Gastroesophageal sphincter (tissue), 3 donors: Measurements from ENCODE around the gene APEX1.

Experiments
- POLR2A ChIP-seq, 2 donors: fragments of 450-650 bp; IDR thresholded peaks; one replicate each; pipeline ENCODE4 v1.6.1; 2017; ENCODE audit warnings: antibody characterized with exemption in 2 of 2, mild to moderate bottlenecking in 2 of 2, moderate library complexity in 1 of 2
- POLR2AphosphoS5 ChIP-seq: sonication (generic); formaldehyde crosslinking; IDR thresholded peaks from one replicate; pipeline ENCODE4 v1.6.1; 2017; ENCODE audit warnings: antibody characterized with exemption
- TF ChIP-seq, protein P1 (sequence below), 4 experiments: fragments of 200-600 bp in 2 of 4; fragments of 450-650 bp in 2 of 4; sonication (generic) in 1 of 4; IDR thresholded peaks; one replicate each; pipeline ENCODE4 v1.5.1; 2017 to 2019; ENCODE audit warnings: antibody characterized with exemption in 4 of 4, mild to moderate bottlenecking in 2 of 4, moderate library complexity in 2 of 4

DNA sequence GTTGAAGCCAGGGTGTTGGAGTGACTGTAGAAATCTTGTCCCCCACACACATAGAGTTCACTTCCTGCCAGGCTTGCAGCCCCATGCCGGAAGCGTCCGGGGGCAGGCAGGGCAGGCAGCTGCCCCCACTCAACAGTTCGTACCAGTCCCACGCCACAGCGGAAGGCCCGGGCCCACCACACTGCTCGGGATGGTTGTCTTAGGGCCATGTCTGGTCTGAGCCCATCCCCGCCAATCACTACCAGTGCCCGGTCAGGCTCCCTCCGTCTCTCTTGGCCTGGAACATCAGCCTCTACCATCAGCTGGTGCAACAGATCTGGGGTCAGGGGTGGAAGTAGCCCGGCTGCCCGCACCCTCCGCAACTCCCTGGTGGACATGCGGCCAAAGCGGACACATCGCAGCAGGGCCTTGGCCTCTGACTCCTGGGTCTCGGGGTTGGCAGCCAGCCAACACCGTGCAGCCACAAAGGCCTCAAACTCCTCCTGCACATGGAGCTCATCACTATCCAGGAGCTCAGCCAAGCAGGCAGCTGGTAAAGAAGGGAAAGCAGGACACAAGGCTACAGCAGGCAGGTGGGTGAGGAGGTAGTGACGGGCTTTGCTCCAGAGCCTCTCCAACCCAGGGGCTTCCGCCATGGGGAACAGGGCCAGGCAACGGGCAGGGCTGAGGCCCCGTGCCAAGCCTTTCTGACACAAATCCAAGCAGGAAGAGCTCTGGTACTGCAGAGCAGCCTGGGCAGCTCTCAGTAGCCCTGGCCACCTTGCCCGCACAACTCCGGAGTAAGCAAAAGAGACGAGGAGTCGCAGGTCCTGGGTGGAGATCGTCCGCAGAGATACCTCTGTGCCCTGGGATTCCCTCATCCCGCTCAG is 25.0 kb upstream of the APEX1 start:
- TF ChIP-seq, protein P1, sequence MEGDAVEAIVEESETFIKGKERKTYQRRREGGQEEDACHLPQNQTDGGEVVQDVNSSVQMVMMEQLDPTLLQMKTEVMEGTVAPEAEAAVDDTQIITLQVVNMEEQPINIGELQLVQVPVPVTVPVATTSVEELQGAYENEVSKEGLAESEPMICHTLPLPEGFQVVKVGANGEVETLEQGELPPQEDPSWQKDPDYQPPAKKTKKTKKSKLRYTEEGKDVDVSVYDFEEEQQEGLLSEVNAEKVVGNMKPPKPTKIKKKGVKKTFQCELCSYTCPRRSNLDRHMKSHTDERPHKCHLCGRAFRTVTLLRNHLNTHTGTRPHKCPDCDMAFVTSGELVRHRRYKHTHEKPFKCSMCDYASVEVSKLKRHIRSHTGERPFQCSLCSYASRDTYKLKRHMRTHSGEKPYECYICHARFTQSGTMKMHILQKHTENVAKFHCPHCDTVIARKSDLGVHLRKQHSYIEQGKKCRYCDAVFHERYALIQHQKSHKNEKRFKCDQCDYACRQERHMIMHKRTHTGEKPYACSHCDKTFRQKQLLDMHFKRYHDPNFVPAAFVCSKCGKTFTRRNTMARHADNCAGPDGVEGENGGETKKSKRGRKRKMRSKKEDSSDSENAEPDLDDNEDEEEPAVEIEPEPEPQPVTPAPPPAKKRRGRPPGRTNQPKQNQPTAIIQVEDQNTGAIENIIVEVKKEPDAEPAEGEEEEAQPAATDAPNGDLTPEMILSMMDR (IDR thresholded peaks at IDR 0.05), result no peak
- TF ChIP-seq POLR2A (IDR thresholded peaks at IDR 0.05) (no peak), POLR2AphosphoS5 (no peak)
